ENCODE results near the gene LRIF1. TPM values are rescaled to one million over a fixed set of nuclear protein-coding genes. Genes with fewer than 3 reads are reported as not detected.

The LRIF1 gene
- total and polyA plus RNA-seq, 2 of the 8 experiments (the other 6 are each of a cell fraction or from before 2014, with no cell fraction given): 5.2 to 19.3 TPM

DNA sequence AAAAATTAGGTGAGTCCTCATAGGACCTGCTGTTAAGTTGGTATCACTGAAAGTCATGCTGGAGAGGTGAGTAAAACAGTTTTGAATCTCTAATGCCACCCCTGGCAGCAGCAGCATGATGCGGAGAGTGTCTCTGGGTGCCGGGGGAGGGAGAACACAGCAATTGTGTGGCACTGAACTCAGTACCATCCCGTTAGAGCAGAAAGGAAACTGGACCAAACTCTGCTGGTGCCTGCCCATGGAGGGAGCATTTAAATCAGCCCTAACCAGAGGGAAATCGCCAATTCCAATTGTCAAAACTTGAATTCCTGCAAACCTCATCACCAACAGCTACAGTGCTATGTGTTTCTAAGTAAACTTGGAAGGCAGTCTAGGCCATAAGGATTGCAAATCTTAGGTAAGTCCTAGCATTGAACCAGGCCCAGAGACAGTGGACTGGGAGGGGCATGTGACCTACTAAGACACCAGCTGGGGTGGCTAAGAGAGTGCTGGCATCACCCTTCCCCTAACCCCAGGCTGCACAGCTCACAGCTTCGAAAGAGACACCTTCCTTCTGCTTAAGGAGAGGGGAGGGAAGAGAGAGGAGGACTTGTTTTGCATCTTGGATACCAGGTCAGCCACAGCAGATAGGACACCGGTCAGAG lies 60.8 kb downstream of the LRIF1 start:
- no peak overlapping the region for H2AK5ac ChIP-seq (ENCODE audit: low read depth, low read length)
- H3K79me1 ChIP-seq (ENCODE audit: low read depth, low read length): no peaks in the 10 kb centered on the region
- no peak for TF ChIP-seq HDAC6 (IDR thresholded peaks at IDR 0.05; ENCODE audit: low read depth, low read length)
- TF ChIP-seq YY1 (IDR thresholded peaks at IDR 0.05; ENCODE audit: low read depth, low read length): no peak
- no peak for TF ChIP-seq RNF2 (IDR thresholded peaks at IDR 0.05; ENCODE audit: borderline replicate concordance, low read depth, low read length, missing control alignments, poor library complexity, severe bottlenecking)
- no peak for TF ChIP-seq TCF12 (IDR thresholded peaks at IDR 0.05; ENCODE audit: low read depth, low read length)
- no peak for TF ChIP-seq CEBPB (IDR thresholded peaks at IDR 0.05; ENCODE audit: low read depth, low read length)
- TF ChIP-seq PHF8 (conservative IDR thresholded peaks at IDR 0.05; ENCODE audit: low read depth, low read length): no peak
- TF ChIP-seq E2F6 (IDR thresholded peaks at IDR 0.05): no peak
- TF ChIP-seq EGR1 (IDR thresholded peaks at IDR 0.05; ENCODE audit: borderline replicate concordance, low read depth, low read length): no peak
- TF ChIP-seq KDM4A (IDR thresholded peaks at IDR 0.05; ENCODE audit: low read depth, low read length, severe bottlenecking): no peak
- no peak for TF ChIP-seq CBX8 (IDR thresholded peaks at IDR 0.05; ENCODE audit: borderline replicate concordance, low read depth, low read length)
- no peak for TF ChIP-seq TAF7 (optimal IDR thresholded peaks at IDR 0.05; ENCODE audit: borderline replicate concordance, low read depth, low read length)
- TF ChIP-seq POLR2AphosphoS5 (IDR thresholded peaks at IDR 0.05; ENCODE audit: low read depth, low read length): no peak
- no peak for TF ChIP-seq NRF1 (IDR thresholded peaks at IDR 0.05; ENCODE audit: low read depth, low read length)
- H3K4ac ChIP-seq (replicated peaks; ENCODE audit: insufficient read length, low read depth, low read length): no peak overlapping the region
- H3K14ac ChIP-seq (ENCODE audit: insufficient read length): no peak overlapping the region
- no peak overlapping the region for H3K23ac ChIP-seq (ENCODE audit: insufficient read length)
- ChIA-PET POLR2A (ENCODE audit: partially characterized antibody) (no interaction called here), CTCF (ENCODE audit: partially characterized antibody) (no interaction called here)
- no peak overlapping the region for H2BK12ac ChIP-seq (ENCODE audit: low read depth, low read length)
- H3K79me2 ChIP-seq (ENCODE audit: control insufficient read depth in 1 of 2, insufficient read depth in 2 of 2, low read length in 2 of 2): no peaks in the 10 kb centered on the region
- no peaks in the 10 kb centered on the region for H4K20me1 ChIP-seq (replicated peaks in 1 of 2; ENCODE audit: control insufficient read depth in 1 of 2, insufficient read depth in 2 of 2, low read length in 2 of 2)
- H3K4me1 ChIP-seq (replicated peaks in 1 of 4; ENCODE audit: control insufficient read depth in 3 of 4, insufficient read depth in 4 of 4, low read length in 3 of 4): no peaks in the 10 kb centered on the region
- no peak overlapping the region for H4K8ac ChIP-seq (ENCODE audit: extremely low read depth, insufficient read depth, low read length)
- H3K4me3 ChIP-seq (ENCODE audit: extremely low read depth in 1 of 4, insufficient read depth in 2 of 4, low read depth in 3 of 4, low read length in 4 of 4): no peak overlapping the region
- H4K5ac ChIP-seq (ENCODE audit: insufficient read length, low read depth, low read length): no peak overlapping the region
- H2BK5ac ChIP-seq (ENCODE audit: low read depth, low read length): no peak overlapping the region
- H2BK20ac ChIP-seq (ENCODE audit: low read length): no peak overlapping the region
- 87% methylated on average over 6 of the region's 6 CpGs; no CpG with 5 or more reads in 1 of the 2 experiments for WGBS, 2 experiments (ENCODE audit: extremely low coverage in 1 of 2, insufficient coverage in 1 of 2, insufficient read length in 1 of 2, insufficient replicate concordance in 2 of 2, low coverage in 1 of 2, low lambda C conversion rate in 2 of 2, missing lambda C conversion rate in 1 of 2)
- H3K36me3 ChIP-seq (ENCODE audit: control insufficient read depth in 2 of 4, insufficient read depth in 4 of 4, low read length in 3 of 4): no peaks in the 10 kb centered on the region
- H3K4me2 ChIP-seq (ENCODE audit: insufficient read depth in 1 of 2, low read depth in 2 of 2, low read length in 2 of 2): no peak overlapping the region
- peaks cover 2 to 5% of the 10 kb centered on the region in 2 experiments; a peak in 1 of 4 replicates for H3K9me3 ChIP-seq (ENCODE audit: insufficient read depth in 2 of 2, low read depth in 1 of 2, low read length in 1 of 2)
- no peak overlapping the region for H2BK120ac ChIP-seq (replicated peaks; ENCODE audit: low read depth, low read length)
- H3K27ac ChIP-seq (ENCODE audit: low read depth, low read length): no peak overlapping the region; the same call in 1 of the 2 replicates
- no peaks in the 10 kb centered on the region for H3K27me3 ChIP-seq (replicated peaks in 1 of 4; ENCODE audit: control insufficient read depth in 3 of 4, extremely low read depth in 1 of 4, insufficient read depth in 3 of 4, low read length in 3 of 4)
- no peaks in the 10 kb centered on the region for H3K23me2 ChIP-seq (ENCODE audit: low read depth, low read length)
- FAIRE-seq (no peak), DNase-seq (ENCODE audit: low read depth in 1 of 2, low spot score in 2 of 2) (no peak)
- H4K91ac ChIP-seq (replicated peaks; ENCODE audit: insufficient read length, low read length): no peak overlapping the region
- H3K18ac ChIP-seq (ENCODE audit: extremely low read depth, low read length): no peak overlapping the region
- H2AFZ ChIP-seq (ENCODE audit: low read length): no peak overlapping the region
- H3K9ac ChIP-seq (replicated peaks in 1 of 4; ENCODE audit: extremely low read depth in 1 of 4, low read depth in 3 of 4, low read length in 3 of 4): no peak overlapping the region
- no peak overlapping the region for H3K56ac ChIP-seq (replicated peaks; ENCODE audit: insufficient read length, low read depth, low read length)
- H2BK15ac ChIP-seq (ENCODE audit: low read length): no peak overlapping the region
